Measurements from ENCODE around the gene PHLDA3.

PHLDA3 gene

DNA sequence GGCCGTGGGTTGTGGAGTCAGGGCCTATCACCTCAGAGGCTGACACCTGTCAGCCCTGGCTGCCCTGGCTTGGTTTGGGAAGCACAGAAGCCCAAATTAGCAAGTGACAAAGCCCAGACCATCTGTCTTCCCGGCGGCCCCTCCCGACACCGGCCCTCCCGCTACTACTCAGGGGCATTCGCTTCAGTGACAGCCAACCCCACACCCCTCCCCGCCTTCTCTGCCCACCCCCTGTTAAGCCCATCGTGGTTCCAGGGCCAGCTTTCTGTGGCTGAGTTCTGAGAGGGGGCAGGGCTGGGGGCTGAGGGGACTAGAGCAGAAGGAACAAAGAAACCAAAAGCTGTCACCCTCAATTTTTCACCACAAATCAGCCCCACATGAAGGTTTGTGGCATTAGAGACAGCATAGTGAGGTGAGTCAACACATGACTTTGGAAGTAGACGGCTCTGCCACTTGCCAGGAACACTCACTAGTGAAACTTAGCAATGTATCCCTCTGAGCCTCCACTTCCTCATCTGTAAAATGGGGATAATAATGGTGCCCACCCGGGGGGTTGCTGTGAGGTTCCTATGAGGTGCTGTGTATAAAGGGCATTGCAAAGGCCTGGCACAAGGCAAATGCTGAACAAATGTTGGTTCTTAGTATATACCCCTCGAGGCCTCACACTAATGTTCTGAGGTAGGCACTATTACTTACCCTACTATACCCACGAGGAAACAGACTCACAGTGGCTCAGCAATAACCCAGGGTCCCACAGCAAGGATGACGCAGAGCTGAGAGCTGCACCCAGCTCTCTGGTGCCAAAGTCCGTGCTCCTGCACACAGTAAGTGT lies 42.3 kb downstream of the PHLDA3 start:
- DNase-seq: no peak

DNA sequence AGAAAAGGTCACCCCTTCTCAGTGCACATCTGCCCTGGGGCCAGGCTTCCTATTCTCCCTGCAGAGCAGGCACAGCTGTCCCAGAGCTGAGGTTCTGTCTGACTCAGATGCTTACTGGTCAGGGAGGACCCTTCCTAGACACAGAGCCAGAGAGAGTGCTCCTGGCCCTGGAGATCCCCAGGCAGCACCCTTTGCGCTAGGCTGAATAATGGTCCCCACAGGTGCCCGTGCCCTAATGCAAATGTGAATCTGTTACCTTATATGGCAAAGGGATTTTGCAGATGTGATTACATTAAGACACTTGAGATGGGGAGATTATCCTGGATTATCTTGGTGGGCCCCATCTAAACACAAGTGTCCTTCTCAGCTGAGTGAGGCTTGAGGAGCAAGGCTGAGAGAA lies 44.8 kb downstream of the PHLDA3 start:
- no peak for DNase-seq

DNA sequence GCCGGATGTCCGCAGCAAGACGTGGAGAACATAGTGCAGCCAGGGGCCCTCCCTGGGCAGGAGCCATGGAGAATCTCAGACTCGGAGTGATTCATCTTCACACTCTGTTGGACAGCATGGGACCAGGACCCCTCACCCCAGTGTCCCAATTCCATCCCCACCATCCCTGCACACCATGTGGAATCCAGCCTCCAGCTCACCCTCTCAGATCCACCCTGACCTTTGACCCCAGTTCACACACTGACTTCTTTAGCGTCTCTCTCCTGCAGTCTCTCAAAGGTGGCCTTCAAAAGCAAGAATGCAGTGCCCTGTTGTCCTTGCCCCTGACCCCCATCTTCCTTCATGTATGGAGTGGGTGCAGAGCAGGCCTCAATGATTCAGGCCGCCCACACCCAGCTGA lies 45.3 kb downstream of the PHLDA3 start:
- DNase-seq: no peak

DNA sequence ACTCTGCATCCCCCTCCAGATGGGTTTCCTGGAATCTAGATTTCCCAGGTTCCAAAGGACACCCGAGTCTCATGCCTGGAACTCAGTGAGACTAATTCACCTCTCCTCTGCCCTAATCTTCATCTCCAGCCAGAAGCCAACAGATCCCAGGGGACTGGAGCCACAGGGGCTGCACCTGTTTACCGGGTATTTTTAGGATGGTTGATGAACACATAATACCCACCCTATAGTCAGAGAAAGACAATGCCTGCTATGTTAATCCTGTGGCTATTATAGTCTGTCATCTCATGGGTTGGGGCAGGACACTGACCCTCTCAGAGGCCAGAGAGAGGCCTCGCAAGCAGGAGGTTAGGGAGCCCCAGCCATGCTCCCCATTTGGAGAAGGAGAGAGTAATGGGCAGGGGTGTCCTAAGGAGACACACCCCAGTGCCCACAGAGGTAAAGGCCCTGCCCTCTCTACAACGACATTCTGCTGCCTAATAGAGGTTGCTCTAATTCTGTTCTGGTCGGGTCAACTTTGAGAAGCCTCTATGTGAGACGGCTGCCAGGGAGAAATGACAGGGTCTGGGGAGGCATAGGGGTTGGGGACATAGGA lies 46.5 kb downstream of the PHLDA3 start:
- no peak for DNase-seq

DNA sequence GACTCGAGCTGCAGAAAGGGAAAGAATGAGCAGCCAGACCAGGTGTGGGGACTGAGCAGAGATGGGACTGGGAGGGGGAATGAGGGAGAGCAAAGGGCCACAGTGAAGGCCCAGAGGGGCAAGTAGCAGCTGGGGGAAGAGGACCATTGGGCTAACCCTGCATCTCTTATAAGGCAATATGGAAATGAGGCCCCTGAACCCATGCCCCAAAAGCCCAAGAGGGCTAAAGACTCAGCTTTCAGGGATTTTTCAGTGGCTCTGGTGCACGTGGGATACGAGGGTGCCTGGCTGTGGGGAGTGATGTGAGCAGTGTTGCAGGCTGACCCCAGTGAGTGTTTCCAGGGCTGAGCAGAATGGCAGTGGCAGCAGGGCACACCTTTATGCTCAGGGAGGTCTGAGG lies 47.0 kb downstream of the PHLDA3 start:
- no peak for DNase-seq

DNA sequence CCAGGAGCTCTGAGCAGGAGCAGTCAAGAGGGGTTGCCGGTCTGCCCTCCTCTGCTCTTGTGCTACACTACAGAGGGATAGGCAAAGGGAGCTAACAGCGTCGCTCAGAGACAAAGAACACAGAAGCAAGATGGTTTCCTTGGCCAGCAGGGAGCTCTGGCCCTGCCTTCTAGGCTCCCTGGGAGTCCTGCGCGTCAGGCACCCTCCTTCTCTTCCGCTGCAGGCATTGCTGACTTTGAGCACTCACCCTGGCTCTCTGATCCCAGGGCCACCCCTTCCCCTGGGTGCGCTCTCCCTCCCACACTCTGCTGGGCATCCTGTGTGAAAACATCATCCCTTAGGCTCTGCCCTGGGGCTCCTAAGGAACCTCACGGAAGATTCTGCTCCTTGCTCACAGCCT lies 47.9 kb downstream of the PHLDA3 start:
- DNase-seq: no peak

DNA sequence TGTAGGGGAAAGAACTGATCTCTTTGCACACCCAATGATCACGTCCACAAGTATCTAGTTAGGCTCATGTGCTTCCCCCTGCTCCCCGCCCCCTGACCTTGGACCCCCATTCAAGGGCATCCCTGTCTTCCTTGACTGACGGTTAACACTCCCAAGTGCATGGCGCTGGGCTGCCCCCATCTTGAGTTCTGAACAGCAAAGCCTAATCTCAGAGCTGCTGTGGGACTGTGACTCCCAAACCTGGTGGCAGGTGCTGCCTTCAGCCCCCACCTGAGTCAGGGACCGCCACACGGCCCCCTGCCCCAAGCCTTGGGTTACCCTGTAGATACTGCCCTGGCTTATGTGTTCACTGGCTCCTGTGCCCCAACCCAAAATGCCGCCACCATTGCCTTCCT lies 48.4 kb downstream of the PHLDA3 start:
- no peak for DNase-seq

DNA sequence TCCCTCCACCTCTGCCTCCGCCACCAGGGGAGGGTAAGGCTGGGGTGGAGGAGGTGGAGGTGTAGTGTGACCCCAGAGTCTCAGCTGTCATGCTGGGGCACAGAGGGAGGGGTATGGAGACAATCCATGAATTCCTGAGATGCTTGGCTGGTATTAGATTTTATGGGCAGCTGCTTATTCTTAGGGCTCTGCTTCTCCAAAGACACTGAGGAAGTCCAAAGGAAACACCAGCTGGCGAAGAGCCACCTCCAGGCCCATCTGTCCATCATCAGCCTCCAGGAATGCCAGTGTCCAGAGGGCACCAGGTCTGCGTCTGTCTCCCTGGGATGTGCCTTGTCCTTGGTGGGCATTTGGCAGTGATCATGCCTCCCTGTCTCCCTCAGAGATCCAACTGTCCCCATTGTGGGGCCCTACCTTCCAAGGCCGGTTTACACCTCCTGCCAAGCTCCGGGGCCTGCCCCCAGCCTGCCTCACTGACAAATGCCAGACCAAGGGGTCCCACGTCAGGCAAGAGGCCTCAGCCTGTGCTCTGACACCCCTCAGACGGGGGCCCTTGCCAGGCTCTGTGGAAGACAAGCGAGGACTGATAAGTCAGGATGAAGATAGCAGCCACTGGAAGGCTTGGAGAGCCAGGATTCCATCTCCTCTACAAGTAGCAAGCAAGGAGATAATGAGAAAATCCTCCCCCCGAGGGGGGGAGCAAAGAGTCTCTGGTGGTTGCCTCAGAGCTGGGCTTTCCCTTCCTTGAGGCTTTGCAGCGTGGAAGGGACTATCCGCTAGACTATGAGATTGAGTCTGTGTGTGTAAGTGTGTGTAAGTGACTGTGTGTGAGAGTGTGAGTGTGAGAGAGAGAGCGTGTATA lies 49.0 kb downstream of the PHLDA3 start:
- DNase-seq: no peak

DNA sequence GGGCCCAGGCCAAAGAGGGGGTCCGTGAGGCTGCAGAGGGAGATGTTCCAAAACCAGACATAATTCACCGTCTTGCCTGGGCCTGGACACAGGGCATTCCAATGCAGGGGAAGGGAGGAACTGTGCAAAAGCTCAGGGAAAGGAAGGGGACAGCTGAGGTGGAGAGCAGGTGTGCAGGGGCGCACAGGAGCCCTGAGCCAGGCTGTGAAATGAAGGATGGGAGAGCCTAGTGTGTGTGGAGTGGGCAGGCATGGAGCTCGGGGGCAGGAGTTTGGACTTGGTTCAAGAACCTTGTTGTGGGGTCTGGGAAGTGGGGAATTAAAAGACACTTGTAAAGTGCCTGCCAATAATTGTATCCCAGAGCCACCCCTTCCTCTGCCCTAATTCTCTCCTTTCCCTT lies 49.7 kb downstream of the PHLDA3 start:
- DNase-seq: no peak

DNA sequence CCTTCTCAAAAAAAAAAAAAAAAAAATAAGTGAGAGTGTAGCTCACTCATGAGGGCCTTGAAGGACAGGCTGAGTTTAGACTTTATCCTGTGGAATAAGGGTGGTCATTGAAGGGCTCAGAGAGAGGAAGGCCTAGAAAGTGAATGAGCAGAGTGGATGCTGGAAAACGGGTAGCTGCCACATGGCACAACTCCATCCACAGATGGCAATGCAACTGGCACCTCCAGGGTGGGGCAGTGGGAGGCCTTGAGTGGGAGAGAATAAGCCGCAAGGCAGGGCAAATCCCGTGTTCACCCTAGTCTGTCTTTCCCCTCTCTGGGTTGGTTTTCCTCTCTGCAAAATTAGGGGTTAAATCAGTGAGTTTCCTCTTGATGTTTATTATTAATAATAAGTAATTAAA lies 50.5 kb downstream of the PHLDA3 start:
- no peak for DNase-seq
